ENCODE measurements around the gene NALCN. TPM values are rescaled to one million over a fixed set of nuclear protein-coding genes. Genes with fewer than 3 reads are reported as not detected.

NALCN gene
- total RNA-seq, 1 experiment from 2014 or later, result 0.26 TPM

DNA sequence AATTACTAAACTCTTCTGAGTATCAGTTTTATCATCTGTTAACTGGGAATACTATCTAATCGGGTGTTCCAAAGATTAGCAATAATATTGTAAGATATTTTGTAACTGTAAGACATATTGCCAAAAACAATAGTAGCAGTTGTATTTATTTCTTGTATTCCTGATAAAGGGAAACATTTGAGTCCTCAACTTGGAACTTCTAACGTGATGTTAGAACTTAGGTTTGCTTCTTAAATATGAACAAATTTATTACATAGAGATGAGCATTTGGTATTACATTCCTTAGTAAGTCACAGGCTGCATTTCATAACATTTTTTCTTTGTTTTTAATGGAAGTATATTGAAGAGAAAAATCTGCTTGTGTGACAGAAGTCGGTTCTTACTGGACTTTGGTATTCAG, 225.3 kb downstream of the NALCN start:
- DNase-seq, result no peak
- H3K9me3 ChIP-seq (replicated peaks), result no peaks in the 10 kb centered on the region
- H3K27me3 ChIP-seq, result no peaks in the 10 kb centered on the region
- no peak overlapping the region for H3K27ac ChIP-seq
- no peak overlapping the region for H3K4me3 ChIP-seq
- H3K36me3 ChIP-seq, result no peaks in the 10 kb centered on the region
- H3K4me1 ChIP-seq, result no peaks in the 10 kb centered on the region

GRCh38 chr13:101190337-101190736, 226.0 kb downstream of the NALCN start:
- H3K4me3 ChIP-seq, result no peak overlapping the region
- H3K9me3 ChIP-seq (replicated peaks), result no peaks in the 10 kb centered on the region
- H3K27me3 ChIP-seq, result no peaks in the 10 kb centered on the region
- H3K27ac ChIP-seq, result no peak overlapping the region
- no peaks in the 10 kb centered on the region for H3K36me3 ChIP-seq
- H3K4me1 ChIP-seq, result no peaks in the 10 kb centered on the region
- no peak for DNase-seq

DNA sequence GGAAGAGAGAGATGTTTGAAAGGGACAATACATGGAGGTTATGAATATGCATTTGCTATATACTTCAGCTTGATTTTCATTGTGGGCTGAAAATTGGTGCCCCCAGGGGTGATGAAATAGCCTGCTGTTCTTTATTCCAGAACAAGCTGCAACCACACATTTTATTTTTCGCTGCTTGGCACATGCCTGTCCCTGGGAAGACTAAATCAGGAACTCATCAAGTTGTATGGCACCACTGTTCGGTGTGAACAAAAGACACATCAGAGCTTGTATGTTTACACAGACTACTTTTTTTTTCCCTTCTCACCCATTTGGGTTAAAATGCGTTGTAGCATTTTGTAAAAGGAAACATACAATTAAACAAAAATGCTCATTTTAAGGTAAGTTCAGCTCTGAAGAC, 230.7 kb downstream of the NALCN start:
- Histone ChIP-seq H3K27me3 (no peaks in the 10 kb centered on the region), H3K9me3 (replicated peaks) (no peaks in the 10 kb centered on the region), H3K4me3 (no peak overlapping the region), H3K36me3 (no peaks in the 10 kb centered on the region), H3K27ac (no peak overlapping the region), H3K4me1 (no peaks in the 10 kb centered on the region)
- DNase-seq, result no peak

GRCh38 chr13:101181076-101181685, 235.1 kb downstream of the NALCN start:
- Histone ChIP-seq H3K4me3 (no peak overlapping the region), H3K27me3 (no peaks in the 10 kb centered on the region), H3K4me1 (no peaks in the 10 kb centered on the region), H3K36me3 (no peaks in the 10 kb centered on the region), H3K9me3 (replicated peaks) (no peaks in the 10 kb centered on the region), H3K27ac (no peak overlapping the region)
- DNase-seq, result no peak

DNA sequence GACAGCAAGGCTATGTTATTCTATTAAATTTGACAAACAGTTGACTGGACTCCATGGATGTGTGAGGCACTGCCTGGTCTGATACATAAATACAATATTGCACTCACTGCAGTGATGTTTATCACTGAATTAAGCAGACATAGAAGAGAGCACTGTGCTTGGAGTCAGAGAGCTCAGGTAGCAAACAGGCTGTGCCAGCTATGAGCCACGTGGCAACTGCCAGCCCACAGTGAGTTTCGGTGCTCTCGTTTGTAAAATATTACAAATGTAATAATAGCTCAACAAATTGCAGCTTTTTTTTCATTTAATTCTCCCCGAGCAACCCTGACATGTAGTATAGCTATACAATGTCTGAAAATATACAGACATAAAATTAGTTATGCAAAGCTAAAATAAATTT, 237.3 kb downstream of the NALCN start:
- Histone ChIP-seq H3K27ac (no peak overlapping the region), H3K27me3 (no peaks in the 10 kb centered on the region)
- DNase-seq, result no peak

DNA sequence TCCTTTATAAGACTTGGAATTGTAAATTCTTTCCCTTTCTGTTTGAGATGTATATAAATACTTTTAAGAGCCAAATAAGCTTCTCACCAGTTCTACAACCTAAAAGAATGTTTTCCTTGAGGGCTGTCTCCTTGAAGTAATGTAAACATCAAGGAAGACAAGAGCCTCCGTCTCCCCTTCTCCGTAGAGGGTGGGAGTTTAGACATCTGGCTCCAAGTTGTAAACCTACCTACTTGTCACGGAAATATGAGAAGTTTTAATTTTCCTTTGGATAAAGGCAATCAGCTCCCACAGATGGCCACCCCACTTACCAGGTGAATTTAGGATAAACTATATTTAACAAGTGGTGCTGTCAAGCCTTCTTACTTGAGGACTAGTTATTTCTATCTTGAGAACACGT, 237.9 kb downstream of the NALCN start:
- H3K36me3 ChIP-seq, result no peaks in the 10 kb centered on the region
- no peaks in the 10 kb centered on the region for H3K9me3 ChIP-seq (replicated peaks)
- no peaks in the 10 kb centered on the region for H3K4me1 ChIP-seq
- no peak overlapping the region for H3K4me3 ChIP-seq
- no peak overlapping the region for H3K27ac ChIP-seq
- DNase-seq, result no peak
- H3K27me3 ChIP-seq, result no peaks in the 10 kb centered on the region

More for the DNA sequence above, 237.3 kb downstream of the NALCN start:
- no peaks in the 10 kb centered on the region for H3K36me3 ChIP-seq
- H3K9me3 ChIP-seq (replicated peaks), result no peaks in the 10 kb centered on the region
- no peak overlapping the region for H3K4me3 ChIP-seq
- H3K4me1 ChIP-seq, result no peaks in the 10 kb centered on the region

DNA sequence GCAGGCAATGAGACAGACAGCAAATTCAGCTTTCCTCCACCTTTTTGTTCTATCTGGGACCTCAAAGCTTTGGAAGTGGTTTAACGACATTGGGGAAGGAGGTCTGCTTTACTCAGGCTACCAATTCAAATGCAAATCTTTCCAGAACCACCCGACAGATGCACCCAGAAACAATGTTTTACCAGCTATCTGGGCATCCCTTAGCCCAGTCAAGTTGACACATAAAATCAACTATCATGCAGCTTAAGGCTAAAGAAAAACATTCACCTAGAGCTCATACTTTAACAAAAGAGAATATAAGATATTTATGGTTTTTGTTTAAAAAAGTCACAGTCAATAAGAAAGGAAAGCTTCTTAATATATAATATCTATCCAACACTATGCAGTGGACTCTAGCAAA, 246.0 kb downstream of the NALCN start:
- Histone ChIP-seq H3K27me3 (no peaks in the 10 kb centered on the region), H3K9me3 (replicated peaks) (no peaks in the 10 kb centered on the region), H3K4me1 (no peaks in the 10 kb centered on the region), H3K27ac (no peak overlapping the region), H3K4me3 (no peak overlapping the region), H3K36me3 (no peaks in the 10 kb centered on the region)
- DNase-seq, result no peak

- Histone ChIP-seq H3K9me3 (replicated peaks) (no peaks in the 10 kb centered on the region), H3K27ac (no peak overlapping the region), H3K27me3 (no peaks in the 10 kb centered on the region), H3K36me3 (no peaks in the 10 kb centered on the region), H3K4me1 (no peaks in the 10 kb centered on the region), H3K4me3 (no peak overlapping the region)
- no peak for DNase-seq
Measured at GRCh38 chr13:101157261-101157660, 259.0 kb downstream of the NALCN start.

GRCh38 chr13:101155920-101156319, 260.4 kb downstream of the NALCN start:
- no peaks in the 10 kb centered on the region for H3K27me3 ChIP-seq
- H3K9me3 ChIP-seq (replicated peaks), result no peaks in the 10 kb centered on the region
- H3K4me3 ChIP-seq, result no peak overlapping the region
- no peak for DNase-seq
- no peaks in the 10 kb centered on the region for H3K36me3 ChIP-seq
- H3K4me1 ChIP-seq, result no peaks in the 10 kb centered on the region
- no peak overlapping the region for H3K27ac ChIP-seq

DNA sequence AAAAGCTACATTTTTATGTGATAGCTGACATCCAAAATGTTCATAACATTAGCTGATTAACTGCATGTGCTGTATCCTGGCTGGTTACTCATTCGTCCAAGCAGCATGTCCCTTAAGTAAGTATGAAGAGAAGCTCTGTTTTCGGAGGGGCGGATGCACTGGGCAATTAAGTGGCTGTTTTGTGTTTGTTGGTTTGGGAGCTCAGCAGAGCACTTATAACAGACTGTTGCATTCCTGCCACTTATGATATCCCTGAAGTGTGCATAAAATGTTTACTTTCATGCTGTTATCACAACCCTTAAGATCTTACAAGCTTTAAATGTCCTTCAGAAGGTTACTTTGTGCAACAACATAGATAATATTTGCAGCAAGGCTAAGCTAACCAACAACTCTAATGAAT, 264.1 kb downstream of the NALCN start:
- H3K36me3 ChIP-seq, result no peaks in the 10 kb centered on the region
- no peak for DNase-seq
- no peak overlapping the region for H3K27ac ChIP-seq
- H3K4me1 ChIP-seq, result no peaks in the 10 kb centered on the region
- no peak overlapping the region for H3K4me3 ChIP-seq
- no peaks in the 10 kb centered on the region for H3K9me3 ChIP-seq (replicated peaks)
- no peaks in the 10 kb centered on the region for H3K27me3 ChIP-seq

DNA sequence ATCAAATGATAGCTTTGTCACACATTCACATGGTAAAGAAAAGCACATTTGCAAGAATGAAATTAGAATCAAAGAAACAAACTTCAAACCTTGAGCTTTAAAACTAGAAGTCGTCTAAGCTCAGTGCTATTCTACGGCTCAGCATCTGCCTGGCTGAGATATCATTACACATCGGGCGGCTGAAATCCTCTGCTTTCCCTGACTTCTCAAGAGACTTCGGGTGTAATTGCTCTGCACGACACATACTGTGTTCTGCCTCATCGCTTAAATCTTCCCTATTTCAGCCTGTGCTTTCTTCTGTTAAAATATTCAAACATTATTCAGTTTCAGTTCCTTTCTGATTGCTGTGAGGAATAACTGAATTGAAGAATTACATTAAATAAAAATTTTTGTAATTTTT, 265.3 kb downstream of the NALCN start:
- H3K27ac ChIP-seq, result no peak overlapping the region
- DNase-seq, result no peak
- no peaks in the 10 kb centered on the region for H3K4me1 ChIP-seq

DNA sequence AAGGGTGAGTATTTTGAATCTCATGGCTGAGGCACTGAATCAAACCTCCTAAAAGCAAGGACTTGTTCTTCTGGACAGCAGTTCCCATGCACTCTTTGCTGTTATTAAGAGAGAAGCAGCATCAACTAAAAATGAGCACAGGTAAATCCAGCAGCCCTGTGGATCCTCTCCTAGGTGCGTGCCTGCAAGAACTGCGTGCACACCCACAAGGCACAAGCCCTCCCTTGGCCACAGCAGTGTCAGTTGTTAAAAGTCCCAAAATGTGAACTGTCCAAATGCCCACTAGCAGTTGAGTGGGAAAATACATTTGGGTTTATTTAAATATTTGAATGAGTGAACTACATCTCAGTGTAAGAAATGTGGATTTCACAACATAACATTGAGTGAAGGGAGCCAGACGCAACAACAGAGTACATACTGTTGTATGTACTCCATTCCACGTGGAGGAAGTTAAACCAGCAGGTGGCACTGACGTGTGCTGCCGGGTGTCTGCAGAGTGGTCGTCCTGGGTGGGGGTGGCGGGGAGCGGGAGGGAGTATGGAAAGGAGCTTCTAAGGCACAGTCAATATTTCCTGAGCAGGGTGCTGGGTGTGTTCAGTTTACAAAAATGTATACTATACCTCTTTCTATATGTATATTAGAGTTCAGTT, 266.4 kb downstream of the NALCN start:
- Histone ChIP-seq H3K36me3 (no peaks in the 10 kb centered on the region), H3K27me3 (no peaks in the 10 kb centered on the region), H3K4me3 (no peak overlapping the region), H3K27ac (no peak overlapping the region), H3K9me3 (replicated peaks) (no peaks in the 10 kb centered on the region), H3K4me1 (no peaks in the 10 kb centered on the region)
- DNase-seq, result peak; percentile 5 to 30

More for the DNA sequence above, 265.3 kb downstream of the NALCN start:
- no peaks in the 10 kb centered on the region for H3K9me3 ChIP-seq (replicated peaks)
- H3K27me3 ChIP-seq, result no peaks in the 10 kb centered on the region
- no peak overlapping the region for H3K4me3 ChIP-seq
- H3K36me3 ChIP-seq, result no peaks in the 10 kb centered on the region

DNA sequence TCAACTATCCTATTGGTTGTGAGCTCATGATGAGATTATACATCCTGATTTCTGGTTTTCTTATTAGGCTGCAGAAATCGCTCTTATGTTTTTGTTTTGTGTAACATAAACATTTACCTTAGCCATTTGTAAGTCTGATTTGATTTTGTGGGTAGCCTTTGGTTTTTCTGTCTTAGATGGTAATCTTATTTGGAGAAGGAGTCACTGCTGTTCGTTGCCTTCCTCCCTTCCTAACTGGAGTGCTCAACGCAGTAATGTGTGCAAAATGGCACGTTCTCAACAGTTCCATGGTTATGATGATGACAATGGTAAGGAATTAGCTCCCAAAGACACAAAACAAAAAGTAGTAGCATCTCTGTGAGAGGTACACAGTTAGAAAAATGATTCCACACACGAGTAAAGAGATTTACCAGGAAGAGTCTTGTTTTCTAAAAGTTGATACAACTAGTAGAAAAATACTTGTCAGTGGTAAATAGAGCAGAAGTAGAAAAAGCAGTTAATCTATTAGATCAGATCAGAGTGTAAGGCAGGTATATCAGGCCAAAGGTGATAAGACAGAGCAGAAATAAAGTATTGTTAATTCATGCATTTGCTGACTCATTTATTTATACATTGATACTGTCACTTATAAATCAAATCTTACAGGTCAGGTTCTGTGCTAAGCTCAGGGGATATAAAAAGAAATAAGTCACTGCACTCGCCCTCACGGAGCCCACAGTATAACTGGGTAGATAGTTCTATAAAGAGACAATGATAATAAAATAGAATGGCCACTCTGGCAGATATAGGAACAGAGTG, 270.0 kb downstream of the NALCN start:
- H3K36me3 ChIP-seq, result no peaks in the 10 kb centered on the region
- no peak overlapping the region for H3K27ac ChIP-seq
- no peaks in the 10 kb centered on the region for H3K4me1 ChIP-seq
- no peaks in the 10 kb centered on the region for H3K9me3 ChIP-seq (replicated peaks)
- no peak for DNase-seq
- no peaks in the 10 kb centered on the region for H3K27me3 ChIP-seq
- H3K4me3 ChIP-seq, result no peak overlapping the region

DNA sequence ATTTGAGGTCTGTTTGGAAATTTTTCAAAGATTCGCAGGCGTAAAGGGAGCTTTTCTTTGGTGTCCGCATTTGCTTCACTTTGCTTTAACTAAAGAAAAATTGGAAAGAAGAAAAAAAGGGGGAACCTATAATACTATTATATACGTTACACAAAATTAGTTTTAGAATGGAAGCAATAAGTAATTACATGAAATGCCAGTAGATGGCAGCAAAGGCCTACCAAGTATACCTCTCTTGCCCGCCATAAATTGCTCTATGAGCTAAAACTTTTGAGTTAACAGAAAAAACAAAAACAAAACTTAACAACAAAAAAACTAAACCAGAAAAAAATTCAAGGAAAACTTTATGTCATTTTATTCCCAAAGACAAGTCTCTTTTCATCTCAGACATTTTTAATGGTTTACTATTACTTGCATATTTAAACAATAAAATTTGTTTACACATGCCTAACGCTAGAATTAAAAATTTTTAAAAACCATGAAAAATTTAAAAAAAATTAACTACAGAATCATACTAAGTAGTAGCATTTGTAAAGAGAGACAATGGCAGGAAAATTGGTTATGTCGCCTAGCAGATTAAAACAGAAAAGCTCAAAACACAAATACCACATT, 271.4 kb downstream of the NALCN start:
- H3K27me3 ChIP-seq, result no peaks in the 10 kb centered on the region
- H3K4me1 ChIP-seq, result no peaks in the 10 kb centered on the region
- no peaks in the 10 kb centered on the region for H3K36me3 ChIP-seq
- DNase-seq, result peak; percentile 4 to 67
- no peak overlapping the region for H3K4me3 ChIP-seq
- no peaks in the 10 kb centered on the region for H3K9me3 ChIP-seq (replicated peaks)
- no peak overlapping the region for H3K27ac ChIP-seq

GRCh38 chr13:101140936-101141335, 275.4 kb downstream of the NALCN start:
- Histone ChIP-seq H3K27me3 (no peaks in the 10 kb centered on the region), H3K4me1 (no peaks in the 10 kb centered on the region), H3K9me3 (replicated peaks) (no peaks in the 10 kb centered on the region), H3K36me3 (no peaks in the 10 kb centered on the region), H3K27ac (no peak overlapping the region), H3K4me3 (no peak overlapping the region)
- no peak for DNase-seq

All from SJCRH30 (cell line).